ENCODE data around the gene PPIE.

GRCh38 chr1:39787468-39787867 is 48.8 kb downstream of the PPIE start:
- TF ChIP-seq POLR2A (IDR thresholded peaks at IDR 0.05) (no peak), CTCF (IDR thresholded peaks at IDR 0.05) (no peak)
